Endothelial cell of umbilical vein (primary cell): ENCODE results near the gene GOLT1A. TPM values are rescaled to one million over a fixed set of nuclear protein-coding genes. Genes with fewer than 3 reads are reported as not detected.

Experiments used
- BruUV-seq: library from RNA; stranded (reverse); fragments of 400-500 nt; replicated peaks from 2 replicates; lab custom pipeline; 2021; lab: Mats Ljungman, UMichigan
- CTCF ChIA-PET: fragments of 300-600, 350-600 bp; sonication (Branson Sonifier 250); formaldehyde crosslinking; loops from one replicate; lab custom pipeline; 2021; ENCODE audit warnings: antibody characterized with exemption, inconsistent platforms; lab: Charles Lee
- POLR2A ChIA-PET: fragments of 300-600, 350-600 bp; sonication (Branson Sonifier 250); formaldehyde crosslinking; loops from one replicate; lab custom pipeline; 2021; ENCODE audit warnings: antibody characterized with exemption, inconsistent platforms; lab: Charles Lee
- DNase-seq: peaks from one replicate; pipeline ENCODE4 v3.0.0-alpha.2; 2011; ENCODE audit warnings: low read depth, low spot score
- FAIRE-seq: peaks from 2 replicates; lab custom pipeline; 2011; peaks lifted over from hg19 to GRCh38; lab: Jason Lieb, UNC
- H2AFZ ChIP-seq: 2 replicates; pipeline ENCODE4 v1.6.0; 2012; ENCODE audit warnings: low read depth, low read length, control low read depth, inconsistent platforms
- H3K27ac ChIP-seq: 2 replicates; pipeline ENCODE4 v1.5.1; 2011; ENCODE audit warnings: low read depth, mild to moderate bottlenecking, control low read depth, low read length, moderate library complexity; ENCODE audit not compliant: insufficient read depth
- H3K27me3 ChIP-seq, 2 experiments: 2 replicates each; pipeline versions ENCODE4 v1.6.0 to v1.6.1; 2011; ENCODE audit warnings: low read length in 2 of 2, mixed read lengths in 1 of 2; ENCODE audit not compliant: control insufficient read depth in 2 of 2, insufficient read depth in 2 of 2
- H3K36me3 ChIP-seq, 2 experiments: 2 replicates in 1 of 2; 3 replicates in 1 of 2; pipeline ENCODE4 v1.5.1; 2011; ENCODE audit warnings: low read length in 2 of 2, mild to moderate bottlenecking in 1 of 2, moderate library complexity in 1 of 2; ENCODE audit not compliant: control insufficient read depth in 2 of 2, insufficient read depth in 2 of 2; ENCODE audit errors: extremely low read depth in 1 of 2
- H3K4me1 ChIP-seq: 3 replicates; pipeline ENCODE4 v1.5.1; 2011; ENCODE audit warnings: mild to moderate bottlenecking, low read length; ENCODE audit not compliant: control insufficient read depth, insufficient read depth; ENCODE audit errors: extremely low read depth
- H3K4me2 ChIP-seq: 2 replicates; pipeline ENCODE4 v1.6.1; 2011; ENCODE audit warnings: low read length, control low read depth, mixed read lengths; ENCODE audit not compliant: insufficient read depth
- H3K4me3 ChIP-seq, 3 experiments: fragments of 200-600 bp in 1 of 3; sonication (generic), shearing (Covaris generic) in 1 of 3; replicated peaks in 1 of 3; 2 replicates each; pipeline ENCODE4 v1.5.1; 2011 to 2016; ENCODE audit warnings: control low read depth in 3 of 3, low read length in 3 of 3, mild to moderate bottlenecking in 2 of 3, inconsistent platforms in 1 of 3, low read depth in 1 of 3, moderate library complexity in 1 of 3; ENCODE audit not compliant: insufficient read depth in 1 of 3
- H3K79me2 ChIP-seq: 2 replicates; pipeline ENCODE4 v1.6.0; 2012; ENCODE audit warnings: low read length, inconsistent platforms; ENCODE audit not compliant: control insufficient read depth, insufficient read depth
- H3K9ac ChIP-seq: replicated peaks from 2 replicates; pipeline ENCODE3; 2011; ENCODE audit warnings: low read length, control low read depth; ENCODE audit not compliant: insufficient read depth; ENCODE audit errors: extremely low read depth
- H3K9me1 ChIP-seq: replicated peaks from 3 replicates; pipeline ENCODE4 v1.6.0; 2011; ENCODE audit warnings: mild to moderate bottlenecking, low read length; ENCODE audit not compliant: control insufficient read depth, insufficient read depth; ENCODE audit errors: extremely low read depth
- H3K9me3 ChIP-seq: replicated peaks from 2 replicates; pipeline ENCODE4 v1.5.1; 2012; ENCODE audit warnings: low read length, inconsistent platforms; ENCODE audit not compliant: control insufficient read depth, insufficient read depth
- H4K20me1 ChIP-seq: replicated peaks from 2 replicates; pipeline ENCODE3; 2011; ENCODE audit warnings: mild to moderate bottlenecking, low read length; ENCODE audit not compliant: control insufficient read depth, insufficient read depth; ENCODE audit errors: extremely low read depth
- CTCF ChIP-seq, 2 donors: IDR thresholded peaks; 1 replicate in 1 of 2; 2 replicates in 1 of 2; pipeline ENCODE4 v1.5.1; 2011; ENCODE audit warnings: low read length in 2 of 2, mild to moderate bottlenecking in 2 of 2, moderate library complexity in 2 of 2, control low read depth in 1 of 2, inconsistent platforms in 1 of 2, low read depth in 1 of 2; ENCODE audit not compliant: insufficient read depth in 1 of 2; ENCODE audit errors: extremely low read depth in 1 of 2
- EZH2 ChIP-seq: IDR thresholded peaks from 2 replicates; pipeline ENCODE4 v1.6.1; 2012; ENCODE audit warnings: borderline replicate concordance, low read depth, mild to moderate bottlenecking, moderate library complexity, low read length, inconsistent platforms; ENCODE audit not compliant: severe bottlenecking
- FOS ChIP-seq: IDR thresholded peaks from 2 replicates; pipeline ENCODE4 v1.6.1; 2011; ENCODE audit warnings: mild to moderate bottlenecking, low read length, moderate library complexity, borderline replicate concordance; ENCODE audit not compliant: insufficient read depth
- GATA2 ChIP-seq: IDR thresholded peaks from 2 replicates; pipeline ENCODE4 v1.7.0; 2011; ENCODE audit warnings: low read depth, mild to moderate bottlenecking, moderate library complexity, mixed read lengths, low read length; ENCODE audit not compliant: insufficient read length, insufficient read depth
- JUN ChIP-seq: IDR thresholded peaks from 2 replicates; pipeline ENCODE4 v1.6.1; 2011; ENCODE audit warnings: borderline replicate concordance, low read depth; ENCODE audit not compliant: insufficient read length, insufficient read depth
- MAX ChIP-seq: IDR thresholded peaks from 2 replicates; pipeline ENCODE4 v1.6.1; 2011; ENCODE audit not compliant: insufficient read depth, insufficient read length
- MYC ChIP-seq: IDR thresholded peaks from one replicate; pipeline ENCODE4 v1.6.1; 2011; ENCODE audit warnings: mild to moderate bottlenecking, low read depth, low read length
- POLR2A ChIP-seq: IDR thresholded peaks from 2 replicates; pipeline ENCODE4 v1.6.1; 2012; ENCODE audit warnings: low read depth, mild to moderate bottlenecking, control low read depth, low read length
- POLR2AphosphoS5 ChIP-seq: IDR thresholded peaks from 2 replicates; pipeline ENCODE4 v1.6.1; 2012; ENCODE audit warnings: low read depth, mild to moderate bottlenecking, control low read depth, low read length, moderate library complexity; ENCODE audit not compliant: insufficient read depth
- dilution Hi-C: fragments of 300-500 bp; cut with MboI; formaldehyde crosslinking; loops from one replicate; pipeline ENCODE4 v1.15.0; 2019; ENCODE audit warnings: low sequenced_read_pairs; ENCODE audit not compliant: extremely low pct_ligation_motif_present
- intact Hi-C: fragments of 100-400 bp; cut with micrococcal nuclease; formaldehyde crosslinking; loops from one replicate; pipeline ENCODE4 v1.10.0; 2022
- polyA plus RNA-seq, 4 experiments: library from polyadenylated mRNA; depleted of rRNA in 3 of 4; stranded (reverse) in 3 of 4; unstranded in 1 of 4; fragments of >200 nt; gene quantifications; 2 replicates each; pipeline versions ENCODE4 v1.2.1 to v1.2.3, GENCODE V29; 2011 to 2012; ENCODE audit warnings: missing spikeins in 1 of 4
- total RNA-seq: library from RNA; stranded (reverse); gene quantifications from 2 replicates; pipeline ENCODE4 v1.2.3, GENCODE V29; 2021

GOLT1A gene
- total and polyA plus RNA-seq, 2 donors (not counting 3 experiments of a cell fraction or from before 2014, with no cell fraction given), result not detected

- Histone ChIP-seq H2AFZ (no peak overlapping the region), H3K27ac (no peak overlapping the region), H3K9me1 (no peaks in the 10 kb centered on the region), H3K27me3 (no peaks in the 10 kb centered on the region), H3K79me2 (no peaks in the 10 kb centered on the region), H4K20me1 (no peaks in the 10 kb centered on the region), H3K9me3 (no peaks in the 10 kb centered on the region), H3K4me1 (peaks cover 31% of the 10 kb centered on the region), H3K4me3 (no peak overlapping the region), H3K36me3 (no peaks in the 10 kb centered on the region), H3K4me2 (no peak overlapping the region), H3K9ac (no peak overlapping the region)
- ChIA-PET POLR2A (no interaction called here), CTCF (interaction anchor here (0.8 to 11.0 kb wide), 3 partner anchors 11 to 30 kb away, joined by 4 to 770 read pairs (median 5); partner anchors contain the start of genes GOLT1A and REN)
- TF ChIP-seq GATA2 (no peak), POLR2AphosphoS5 (no peak), EZH2 (no peak), POLR2A (no peak), MAX (no peak), MYC (no peak), CTCF (IDR thresholded peaks at IDR 0.05; ENCODE audit: extremely low read depth in 1 of 2, insufficient read depth in 1 of 2, low read depth in 1 of 2, low read length in 2 of 2) (no peak), FOS (no peak), JUN (no peak)
- FAIRE-seq (no peak), DNase-seq (no peak)
- intact Hi-C loops (no loop called here), dilution Hi-C loops (no loop called here)
- BruUV-seq, result no TSS peak
Measured at GRCh38 chr1:204201348-204202040, 12.3 kb downstream of the GOLT1A start.
